PFSK-1 (cell line): ENCODE measurements around the gene KIAA1755.

Experiments
- POLR2AphosphoS5 ChIP-seq: IDR thresholded peaks from 2 replicates; pipeline ENCODE4 v1.6.1; 2012; ENCODE audit warnings: low read depth, mild to moderate bottlenecking, control low read depth, low read length, moderate library complexity
- SIN3A ChIP-seq: IDR thresholded peaks from 2 replicates; pipeline ENCODE4 v1.6.1; 2012; ENCODE audit warnings: mild to moderate bottlenecking, low read length, moderate library complexity, borderline replicate concordance; ENCODE audit not compliant: insufficient read depth
- TAF1 ChIP-seq: IDR thresholded peaks from 2 replicates; pipeline ENCODE4 v1.6.1; 2012; ENCODE audit warnings: low read length, control low read depth, borderline replicate concordance; ENCODE audit not compliant: insufficient read depth

DNA sequence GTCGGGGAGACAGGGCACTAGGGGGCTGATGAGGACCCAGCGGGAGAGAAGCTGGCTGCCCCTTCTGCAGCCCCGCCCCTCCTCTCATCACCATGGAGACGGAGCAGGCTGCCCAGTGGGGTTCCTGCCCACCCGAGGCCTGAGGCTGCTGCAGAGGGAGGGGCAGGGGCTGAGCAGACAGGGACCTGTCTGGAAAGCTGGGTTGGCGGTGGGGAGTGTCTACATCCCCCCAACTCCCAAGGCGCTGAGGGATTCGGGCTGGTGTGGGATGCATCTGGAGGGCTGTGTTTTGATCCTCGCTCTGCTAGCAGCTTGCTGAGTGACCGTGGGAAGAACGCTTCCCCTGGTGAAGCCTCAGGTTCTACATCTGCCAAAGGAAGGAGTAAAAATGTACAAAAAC, 42.3 kb upstream of the KIAA1755 start:
- TF ChIP-seq TAF1 (no peak), POLR2AphosphoS5 (no peak), SIN3A (no peak)
